GM21447 (cell line): ENCODE results near the gene SLCO4A1.

Experiments used
- ATAC-seq: cut with Tn5 transposase; IDR thresholded peaks from one replicate; pipeline ENCODE4 v1.9.1; 2021; ENCODE audit not compliant: unreplicated experiment

Gene SLCO4A1

DNA sequence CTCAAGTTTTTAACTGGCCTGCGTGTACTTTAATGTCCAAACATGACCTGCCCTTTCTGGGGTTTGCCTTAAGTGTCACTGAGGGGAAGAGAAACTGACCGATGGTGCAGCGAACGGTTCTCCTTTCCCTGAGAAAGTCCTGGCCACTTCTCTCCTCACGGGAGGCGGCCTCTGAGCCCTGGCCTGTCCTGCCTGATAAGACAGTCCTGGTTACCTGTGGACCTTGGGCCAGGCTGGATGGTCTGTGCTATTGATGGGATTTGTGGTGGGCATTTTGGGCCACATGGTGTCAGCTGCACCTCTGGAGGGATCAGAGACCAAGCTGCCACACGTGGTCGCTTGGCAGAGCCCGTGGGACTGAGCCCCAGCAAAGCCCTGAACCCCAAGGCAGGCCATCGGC, 54.7 kb downstream of the SLCO4A1 start:
- no peak for ATAC-seq

DNA sequence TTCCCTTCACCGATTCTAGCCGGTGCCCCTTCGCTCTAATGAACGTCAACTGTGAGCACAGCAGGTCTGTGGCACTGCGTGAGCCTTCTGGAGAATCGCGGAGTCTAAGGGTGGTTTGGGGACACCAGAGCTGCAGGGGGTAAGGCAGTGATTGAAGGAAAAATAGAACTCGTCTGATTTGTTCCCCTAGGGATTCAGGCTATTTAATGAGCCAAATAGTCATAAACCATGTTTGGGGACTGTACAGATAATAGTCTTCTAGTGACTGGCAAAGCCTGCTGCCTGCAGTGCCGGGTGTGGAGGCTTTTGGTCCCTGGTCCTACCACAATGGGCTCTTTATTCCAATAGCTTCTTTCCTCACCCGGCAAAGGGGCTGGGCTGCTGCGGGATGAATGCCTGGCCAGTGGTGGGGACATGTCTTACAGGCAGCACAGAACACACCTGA, 55.2 kb downstream of the SLCO4A1 start:
- no peak for ATAC-seq

DNA sequence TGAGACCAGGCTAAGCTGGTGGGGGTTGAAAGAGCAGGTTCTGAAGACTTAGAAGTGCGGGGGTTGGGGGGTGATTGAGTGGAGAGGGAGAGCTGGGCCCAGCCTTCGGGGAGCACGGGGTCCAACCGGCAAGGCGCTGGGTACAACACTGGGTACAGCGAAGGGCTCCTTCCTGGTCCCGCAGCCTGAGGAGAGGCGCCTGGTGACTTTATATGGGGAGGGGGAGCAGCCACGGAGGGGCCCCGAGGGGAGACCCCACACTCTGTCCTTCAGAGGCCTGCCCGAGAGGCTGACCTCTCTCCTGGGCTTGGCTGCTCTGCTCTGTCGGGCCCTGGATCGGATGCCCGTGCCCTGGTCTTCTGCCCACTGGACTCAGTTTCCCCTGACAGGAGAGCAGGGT, 55.9 kb downstream of the SLCO4A1 start:
- no peak for ATAC-seq

DNA sequence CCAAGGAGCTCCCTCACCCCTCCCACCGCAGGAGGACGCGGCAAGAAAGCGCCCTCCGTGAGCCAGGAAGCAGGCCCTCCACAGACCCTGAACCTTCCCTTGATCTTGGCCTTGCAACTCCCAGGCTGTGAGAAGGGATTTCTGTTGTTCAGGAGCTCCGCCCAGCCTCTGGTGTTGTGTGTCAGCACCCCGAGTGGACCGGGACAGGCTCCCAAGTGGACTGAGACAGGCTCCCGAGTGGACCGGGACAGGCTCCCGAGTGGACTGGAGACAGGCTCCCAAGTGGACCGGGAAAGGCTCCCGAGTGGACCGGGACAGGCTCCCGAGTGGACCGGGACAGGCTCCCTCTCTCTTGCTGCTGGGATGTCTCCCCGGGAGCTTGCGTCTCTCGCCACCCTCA, 57.0 kb downstream of the SLCO4A1 start:
- ATAC-seq = no peak

DNA sequence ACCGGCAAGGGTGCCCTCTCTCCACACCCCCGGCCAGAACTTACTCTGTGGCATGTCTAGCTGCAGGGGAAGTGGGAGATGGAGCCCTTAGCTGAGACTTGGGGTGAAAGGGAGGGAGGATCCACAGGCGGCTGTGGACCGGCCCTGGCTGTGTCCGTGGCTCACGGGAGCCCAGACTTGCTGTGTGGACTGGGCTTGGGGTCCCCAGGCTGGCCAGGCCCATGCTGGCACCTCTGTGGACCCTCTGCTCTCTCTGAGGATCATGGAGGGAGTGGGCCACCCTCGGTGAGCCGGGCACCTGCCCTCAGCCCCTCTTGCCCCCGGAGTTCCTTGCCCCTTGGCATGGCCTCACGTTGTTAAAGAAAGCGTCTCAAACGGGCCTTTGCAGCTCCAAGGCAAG, 57.4 kb downstream of the SLCO4A1 start:
- ATAC-seq = no peak

DNA sequence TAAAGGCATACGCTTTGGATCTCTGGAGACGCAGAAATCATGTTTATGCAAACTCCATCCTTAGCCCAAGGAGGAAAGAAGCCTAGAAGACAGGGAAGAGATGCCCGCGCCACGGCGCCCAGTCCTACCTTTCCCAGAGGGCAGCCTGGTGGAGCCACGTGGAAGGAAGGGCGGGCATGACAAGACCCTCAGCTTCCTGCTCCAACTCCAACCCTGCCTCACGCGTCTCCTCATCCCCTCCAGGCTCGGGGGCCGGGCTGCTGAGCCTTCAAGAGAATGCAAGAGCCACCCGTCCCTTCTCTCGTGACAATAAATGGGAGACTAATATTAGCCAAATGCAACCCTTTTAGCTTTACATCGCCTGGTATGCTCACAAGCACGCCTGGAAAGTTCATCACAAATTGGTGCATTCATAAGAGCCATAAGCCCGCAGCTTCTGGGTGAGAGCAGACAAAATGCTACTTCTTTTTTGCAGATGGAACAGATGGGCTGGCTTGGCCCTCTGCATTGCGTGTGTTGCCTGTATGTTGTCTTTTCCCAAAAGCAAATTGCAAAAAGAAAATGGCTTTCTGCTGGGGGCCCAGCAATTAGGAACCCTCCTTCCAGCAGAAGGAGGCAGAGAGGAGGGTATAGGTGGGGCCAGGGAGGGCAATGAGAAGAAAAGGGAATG, 58.1 kb downstream of the SLCO4A1 start:
- no peak for ATAC-seq

DNA sequence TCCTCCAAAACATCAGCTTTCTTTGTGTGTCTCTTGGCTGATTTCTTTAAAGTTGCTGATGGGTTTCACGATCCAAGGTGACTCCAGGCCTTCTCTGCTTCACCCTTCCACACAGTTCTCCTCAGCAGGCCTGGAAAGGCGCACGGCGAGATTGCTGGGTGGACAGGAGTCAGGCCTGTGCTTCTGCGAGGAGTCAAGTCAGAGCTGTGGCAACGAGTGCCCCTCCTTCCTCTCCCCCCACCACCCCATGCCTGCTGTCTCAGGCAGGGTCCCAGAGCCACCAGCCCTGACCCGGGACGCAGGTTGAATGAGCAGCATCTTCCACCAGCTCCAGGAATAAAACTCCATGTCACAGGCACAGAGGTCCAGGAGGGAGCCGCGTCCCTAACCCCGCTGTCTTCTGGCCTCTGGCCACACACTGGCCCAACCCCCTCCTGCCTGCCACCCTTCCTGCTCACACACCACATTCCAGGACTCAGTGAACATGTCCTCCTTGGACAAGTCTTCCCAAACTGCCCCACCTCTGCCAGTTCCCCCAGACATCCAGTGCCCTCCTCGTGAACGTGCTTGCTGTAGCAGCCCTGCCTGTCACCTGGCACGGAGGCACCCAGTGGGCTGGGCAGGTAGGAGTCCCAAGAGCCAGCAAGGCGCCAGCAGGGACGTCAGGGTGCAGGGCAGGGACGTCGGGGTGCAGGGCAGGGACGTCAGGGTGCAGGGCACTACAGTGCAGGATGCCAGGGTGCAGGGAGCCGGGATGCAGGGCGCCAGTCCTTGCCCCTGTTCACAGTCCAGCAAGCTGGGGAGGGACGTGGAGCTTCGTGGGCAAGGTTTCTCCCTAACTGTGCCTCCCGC, 59.1 kb downstream of the SLCO4A1 start:
- no peak for ATAC-seq

DNA sequence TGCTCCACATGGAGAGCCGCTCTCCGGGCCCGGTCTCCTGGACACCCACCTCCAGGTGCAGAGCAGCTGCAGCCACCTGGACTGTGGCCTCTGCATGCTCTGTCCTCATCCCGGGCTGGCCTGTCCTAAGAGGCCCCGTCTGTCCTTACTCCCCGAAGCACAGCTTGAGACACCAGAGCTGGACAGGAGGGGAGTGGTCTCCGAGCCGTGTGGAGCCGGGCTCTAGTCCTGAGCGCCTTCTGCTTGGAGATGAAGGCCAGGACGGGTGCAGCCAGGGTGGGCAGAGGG, 59.7 kb downstream of the SLCO4A1 start:
- ATAC-seq = no peak

DNA sequence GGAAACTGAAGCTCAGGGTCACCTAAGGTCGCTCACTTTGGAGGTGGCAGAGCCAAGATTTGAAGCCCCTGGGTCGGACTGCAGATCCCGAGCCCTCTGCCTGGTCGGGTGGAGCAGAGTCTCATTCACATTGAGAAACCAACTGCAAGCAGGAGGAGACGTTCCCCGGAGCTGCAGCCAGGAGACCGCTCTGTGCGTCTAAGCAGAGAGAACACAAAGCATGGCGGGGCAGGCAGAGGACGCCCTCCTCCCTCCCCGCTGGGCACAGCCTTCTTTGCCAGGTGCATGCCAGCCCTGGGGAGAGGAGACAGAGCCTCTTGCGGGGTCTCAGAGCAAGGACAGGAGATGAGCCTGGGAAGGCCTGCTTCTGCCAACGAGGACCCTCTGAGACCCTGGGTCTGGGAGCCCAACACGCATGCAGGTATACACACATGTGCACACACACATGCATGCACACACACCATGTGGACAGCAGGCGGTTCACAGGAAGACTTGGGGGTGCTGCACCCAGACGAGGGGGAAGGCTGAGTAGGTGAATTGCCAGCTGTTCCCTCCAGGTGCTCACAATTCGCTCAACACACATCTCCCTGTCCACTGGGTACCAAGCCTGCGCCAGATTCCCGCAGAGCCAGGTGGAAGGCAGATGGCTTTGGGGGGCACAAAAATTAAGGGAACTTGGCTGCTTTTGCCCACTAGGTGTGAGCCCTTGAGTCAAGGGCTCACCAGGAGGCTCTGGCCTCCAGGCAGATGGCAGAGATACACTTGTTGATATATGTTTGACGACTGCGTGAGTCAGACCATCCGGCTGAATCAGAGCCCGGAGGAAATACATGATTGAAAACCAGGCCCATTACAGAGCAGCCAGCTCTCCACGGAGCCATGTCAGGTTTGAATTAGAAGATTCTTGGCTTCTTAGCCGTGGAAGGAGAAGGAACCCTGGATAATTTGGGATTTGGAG, 60.9 kb downstream of the SLCO4A1 start:
- ATAC-seq = no peak

DNA sequence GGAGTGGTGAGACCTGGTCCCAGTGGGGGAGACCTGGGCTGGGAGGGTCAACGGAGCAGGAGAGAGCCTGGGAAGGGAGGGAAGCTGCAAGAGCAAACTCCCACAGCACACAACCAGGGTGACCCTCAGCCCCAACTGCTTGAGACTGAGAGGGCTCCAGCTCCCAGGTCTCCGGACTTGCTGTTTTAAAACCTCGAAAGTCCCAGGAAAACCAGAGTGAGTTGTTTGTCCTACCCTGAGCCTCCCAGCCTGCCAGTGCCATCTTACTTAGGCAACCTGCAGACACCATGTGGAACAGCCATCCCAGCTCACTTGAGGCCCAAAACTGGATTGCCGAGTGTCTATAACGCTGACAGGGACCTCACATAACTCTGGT, 61.5 kb downstream of the SLCO4A1 start:
- no peak for ATAC-seq

DNA sequence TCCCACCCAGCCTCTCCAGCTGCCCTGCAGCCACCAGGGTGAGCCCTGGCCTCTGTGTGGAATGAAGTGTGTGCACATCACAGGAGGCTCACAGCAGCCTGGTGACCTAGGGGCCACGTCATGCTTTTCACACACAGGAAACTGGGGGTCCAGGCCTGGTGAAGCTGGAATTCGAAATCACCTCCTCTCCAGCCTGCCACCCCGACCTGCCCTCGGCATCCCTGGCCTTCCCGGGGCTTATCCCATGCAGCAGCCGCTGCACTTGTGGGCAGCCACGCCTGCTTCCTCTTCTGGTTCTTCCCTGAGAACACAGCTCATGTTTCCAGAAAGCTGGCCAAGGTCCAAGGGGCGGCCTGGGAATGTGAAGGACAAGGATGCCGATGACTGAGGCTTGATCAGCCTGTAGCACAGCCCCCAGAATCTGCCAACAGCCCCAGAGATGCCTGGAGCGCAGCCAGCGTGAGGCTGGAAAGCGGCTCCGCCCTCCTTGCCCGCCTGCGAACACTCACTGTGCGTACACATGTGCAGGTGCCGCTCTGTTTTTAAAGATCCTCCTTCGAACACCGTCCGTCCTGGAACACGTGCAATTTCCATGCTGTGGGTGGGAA, 62.1 kb downstream of the SLCO4A1 start:
- no peak for ATAC-seq

DNA sequence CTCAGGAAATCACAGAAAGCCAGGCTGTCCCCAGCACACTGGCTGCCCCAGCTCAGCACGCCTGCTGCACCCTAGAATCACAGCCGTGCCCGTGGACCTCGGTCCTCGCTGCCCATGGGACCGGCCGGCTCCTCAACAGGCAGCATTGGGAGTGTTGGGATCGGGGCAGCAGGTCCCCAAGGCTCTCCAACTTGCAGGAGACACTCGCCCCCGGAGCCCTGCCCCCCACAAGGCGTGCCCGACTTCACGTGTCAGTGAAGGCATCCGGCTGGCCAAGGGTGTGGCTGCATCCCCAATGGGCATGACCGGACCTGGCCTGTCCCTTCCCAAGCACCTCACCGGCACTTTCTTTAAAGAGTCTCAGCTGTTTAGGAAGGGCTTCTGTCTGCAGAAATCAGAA, 63.3 kb downstream of the SLCO4A1 start:
- no peak for ATAC-seq

DNA sequence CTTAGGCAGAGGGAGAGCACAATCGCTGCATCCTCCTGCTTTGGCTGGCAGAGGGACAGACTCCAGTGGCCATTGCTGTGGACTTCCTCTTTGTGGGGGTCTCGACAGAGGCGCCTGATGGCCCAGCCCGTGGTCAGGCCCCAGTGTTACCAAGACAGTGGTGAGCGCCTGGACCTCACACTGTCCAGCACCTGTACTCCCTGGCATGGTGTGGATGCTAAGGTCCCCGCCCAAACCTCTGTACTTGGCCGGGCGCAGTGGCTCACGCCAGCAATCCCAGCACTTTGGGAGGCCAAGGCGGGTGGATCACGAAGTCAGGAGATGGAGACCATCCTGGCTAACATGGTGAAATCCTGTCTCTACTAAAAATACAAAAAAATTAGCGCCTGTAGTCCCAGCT, 64.0 kb downstream of the SLCO4A1 start:
- no peak for ATAC-seq

DNA sequence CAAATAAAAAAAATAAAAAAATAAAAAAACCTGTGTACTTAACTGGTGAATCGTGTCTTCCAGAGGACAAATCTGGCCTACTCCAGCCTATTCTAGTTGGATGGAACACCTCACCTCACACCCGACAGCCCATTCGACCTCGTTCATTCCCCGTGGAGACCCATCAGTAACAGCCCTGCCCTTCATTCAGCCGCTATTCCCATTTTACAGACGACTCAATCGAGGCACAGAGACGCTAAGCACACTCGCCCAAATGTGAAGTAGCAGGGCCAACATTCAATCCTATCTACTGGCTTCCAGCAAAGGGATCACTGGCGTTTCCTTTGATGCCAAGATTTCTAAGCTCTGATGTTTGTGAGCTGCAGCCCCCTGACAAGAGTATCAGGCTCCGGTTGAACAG, 64.6 kb downstream of the SLCO4A1 start:
- no peak for ATAC-seq

DNA sequence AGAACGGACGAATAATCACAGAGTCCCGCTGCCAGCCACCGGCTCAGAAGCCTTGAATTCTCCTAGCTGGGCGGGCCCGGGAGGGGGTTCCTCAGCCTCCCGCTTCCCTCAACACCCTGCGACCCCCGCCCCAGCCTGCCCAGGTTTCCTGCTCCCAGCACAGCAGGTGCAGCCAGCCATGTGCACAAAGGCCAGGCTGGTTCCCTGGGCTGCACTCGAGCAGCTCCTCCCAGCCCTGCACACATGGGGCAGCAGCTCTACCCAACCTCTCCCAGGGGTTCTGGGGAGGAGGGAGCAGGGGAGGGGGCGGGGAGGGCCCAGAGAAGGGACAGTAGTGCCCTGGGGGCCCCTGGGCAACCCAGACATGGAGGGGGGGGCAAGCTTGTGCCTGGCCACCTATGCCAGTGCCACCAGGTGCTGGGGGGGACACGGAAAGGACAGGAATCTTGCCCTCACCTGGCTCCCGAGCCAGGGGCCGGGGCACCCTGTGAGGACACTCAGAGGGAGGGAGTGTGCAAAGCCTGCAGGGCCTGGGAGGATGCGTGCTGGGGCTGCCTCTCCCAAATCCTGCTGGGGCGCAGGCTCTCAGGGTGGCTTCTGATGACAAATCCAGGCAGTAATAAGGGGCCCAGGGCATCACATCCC, 65.1 kb downstream of the SLCO4A1 start:
- no peak for ATAC-seq

DNA sequence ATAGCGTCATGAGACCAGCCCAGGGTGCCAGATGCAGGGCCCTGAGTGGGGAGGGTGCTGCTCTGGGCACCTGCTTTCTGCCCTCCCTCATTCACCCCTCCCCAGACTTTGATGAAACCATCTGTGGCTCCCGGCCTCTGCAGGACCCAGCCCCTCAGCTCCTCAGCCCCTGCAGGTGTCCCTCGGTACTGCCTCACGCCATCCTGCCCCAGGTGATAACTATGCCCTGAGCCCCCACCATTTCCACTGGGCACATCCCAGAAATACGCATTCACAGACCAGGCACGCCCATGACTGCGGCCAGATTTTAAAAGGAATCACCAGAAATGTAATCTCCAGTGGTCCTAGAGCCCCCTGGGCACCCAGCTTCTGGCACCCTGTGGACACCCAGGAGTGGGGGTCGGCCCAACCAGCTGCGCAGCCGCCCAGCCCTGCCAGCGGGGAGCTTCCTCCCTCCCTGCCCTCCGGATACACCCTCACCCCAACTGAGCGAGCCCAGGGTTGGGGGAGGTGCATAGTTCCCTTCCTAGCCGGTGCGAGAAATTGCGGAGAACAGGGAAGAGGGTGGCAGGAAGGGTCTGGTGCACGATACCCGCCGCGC, 65.7 kb downstream of the SLCO4A1 start:
- ATAC-seq = no peak

DNA sequence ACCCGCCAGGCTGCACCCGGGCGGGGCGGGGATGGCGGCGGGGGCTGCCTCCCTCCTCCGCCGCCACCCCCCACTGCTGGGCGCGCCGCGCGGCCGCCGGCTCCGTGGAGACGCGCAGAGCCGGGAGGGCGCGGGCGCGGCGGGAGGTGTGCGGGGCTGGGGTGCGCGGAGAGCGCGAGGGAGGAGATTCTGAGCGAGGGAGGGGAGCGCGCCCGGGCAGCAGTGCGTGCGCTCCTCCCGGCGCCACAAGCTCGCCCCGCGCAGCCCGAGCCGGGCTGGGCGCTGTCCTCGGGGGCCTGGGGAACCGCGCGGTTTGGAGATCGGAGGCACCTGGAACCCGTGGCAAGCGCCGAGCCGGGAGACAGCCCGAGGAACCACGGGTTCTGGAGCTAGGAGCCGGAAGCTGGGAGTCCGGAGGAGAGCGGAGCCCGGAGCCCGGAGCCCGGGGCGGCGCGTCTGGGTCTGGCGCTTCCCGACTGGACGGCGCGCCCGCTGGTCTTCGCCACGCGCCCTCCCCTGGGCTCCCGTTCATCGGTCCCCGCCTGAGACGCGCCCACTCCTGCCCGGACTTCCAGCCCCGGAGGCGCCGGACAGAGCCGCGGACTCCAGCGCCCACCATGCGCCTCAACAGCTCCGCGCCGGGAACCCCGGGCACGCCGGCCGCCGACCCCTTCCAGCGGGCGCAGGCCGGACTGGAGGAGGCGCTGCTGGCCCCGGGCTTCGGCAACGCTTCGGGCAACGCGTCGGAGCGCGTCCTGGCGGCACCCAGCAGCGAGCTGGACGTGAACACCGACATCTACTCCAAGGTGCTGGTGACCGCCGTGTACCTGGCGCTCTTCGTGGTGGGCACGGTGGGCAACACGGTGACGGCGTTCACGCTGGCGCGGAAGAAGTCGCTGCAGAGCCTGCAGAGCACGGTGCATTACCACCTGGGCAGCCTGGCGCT, 66.6 kb downstream of the SLCO4A1 start, which contains the start of gene NTSR1:
Gene NTSR1, plus strand, starts transcription at position 246 of the 946 bp plus-strand sequence. Its CDS starts 372 bp downstream, at position 618.
- no peak for ATAC-seq

DNA sequence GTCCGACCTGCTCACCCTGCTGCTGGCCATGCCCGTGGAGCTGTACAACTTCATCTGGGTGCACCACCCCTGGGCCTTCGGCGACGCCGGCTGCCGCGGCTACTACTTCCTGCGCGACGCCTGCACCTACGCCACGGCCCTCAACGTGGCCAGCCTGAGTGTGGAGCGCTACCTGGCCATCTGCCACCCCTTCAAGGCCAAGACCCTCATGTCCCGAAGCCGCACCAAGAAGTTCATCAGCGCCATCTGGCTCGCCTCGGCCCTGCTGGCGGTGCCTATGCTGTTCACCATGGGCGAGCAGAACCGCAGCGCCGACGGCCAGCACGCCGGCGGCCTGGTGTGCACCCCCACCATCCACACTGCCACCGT, 67.2 kb downstream of the SLCO4A1 start:
- ATAC-seq = no peak

DNA sequence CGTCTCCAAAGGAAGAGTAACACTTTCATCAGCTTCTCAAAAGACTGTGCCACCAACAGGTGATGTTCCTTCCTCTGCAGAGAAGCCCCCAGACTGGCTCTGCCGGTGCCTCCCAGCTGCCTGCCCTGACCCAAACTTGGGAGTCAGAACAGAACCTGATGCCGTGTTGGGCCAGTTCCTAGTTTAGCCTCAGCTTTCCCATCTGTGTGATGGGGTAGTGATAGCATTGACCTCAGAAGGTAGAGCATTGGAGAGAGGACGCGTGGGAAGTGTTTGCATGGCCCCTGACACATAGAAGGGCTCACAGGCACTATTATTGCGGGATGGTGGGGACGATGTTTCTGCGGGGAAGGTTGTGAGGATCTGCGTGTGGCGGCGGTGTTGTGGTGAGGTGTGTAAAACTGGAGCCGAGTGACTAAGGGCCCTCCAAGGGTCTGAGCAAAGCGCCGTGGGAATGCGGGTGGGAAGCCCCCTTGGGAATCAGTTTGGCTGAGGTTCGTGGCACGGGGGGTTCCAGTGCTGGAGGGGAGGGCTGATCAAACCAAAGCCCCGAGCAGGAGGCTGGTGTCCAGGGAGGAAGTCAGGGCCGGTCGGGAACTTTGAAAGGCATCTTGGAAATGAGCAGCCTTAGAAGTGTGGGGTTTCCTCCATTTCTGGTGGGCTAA, 68.0 kb downstream of the SLCO4A1 start:
- no peak for ATAC-seq
